WERI-Rb-1 (cell line): ENCODE measurements around the gene FXR2.

Experiments
- DNase-seq: peaks from one replicate; pipeline ENCODE4 v3.0.0-alpha.2; 2020
- H3K27ac ChIP-seq: fragments of 250-450 bp; sonication (Bioruptor Pico); 2 replicates; pipeline ENCODE4 v1.5.1; 2020; ENCODE audit warnings: mild to moderate bottlenecking, moderate library complexity
- H3K27me3 ChIP-seq: fragments of 250-450 bp; sonication (Bioruptor Pico); 2 replicates; pipeline ENCODE4 v1.5.1; 2021; ENCODE audit warnings: mild to moderate bottlenecking, low read depth, moderate library complexity; ENCODE audit not compliant: insufficient read depth, severe bottlenecking
- H3K36me3 ChIP-seq: fragments of 250-450 bp; sonication (Bioruptor Pico); 2 replicates; pipeline ENCODE4 v1.5.1; 2020; ENCODE audit warnings: mild to moderate bottlenecking, moderate library complexity
- H3K4me3 ChIP-seq: 2 replicates; pipeline ENCODE4 v1.5.1; 2011; ENCODE audit warnings: low read depth, mild to moderate bottlenecking, control low read depth, low read length
- H3K9me3 ChIP-seq: fragments of 250-450 bp; sonication (Bioruptor Pico); 2 replicates; pipeline ENCODE4 v1.5.1; 2021; ENCODE audit warnings: mild to moderate bottlenecking, moderate library complexity; ENCODE audit not compliant: severe bottlenecking
- TF ChIP-seq, protein P1 (sequence below): IDR thresholded peaks from 2 replicates; pipeline ENCODE4 v1.5.1; 2011; ENCODE audit warnings: low read depth, mild to moderate bottlenecking, control low read depth, inconsistent platforms, low read length

Gene FXR2

DNA sequence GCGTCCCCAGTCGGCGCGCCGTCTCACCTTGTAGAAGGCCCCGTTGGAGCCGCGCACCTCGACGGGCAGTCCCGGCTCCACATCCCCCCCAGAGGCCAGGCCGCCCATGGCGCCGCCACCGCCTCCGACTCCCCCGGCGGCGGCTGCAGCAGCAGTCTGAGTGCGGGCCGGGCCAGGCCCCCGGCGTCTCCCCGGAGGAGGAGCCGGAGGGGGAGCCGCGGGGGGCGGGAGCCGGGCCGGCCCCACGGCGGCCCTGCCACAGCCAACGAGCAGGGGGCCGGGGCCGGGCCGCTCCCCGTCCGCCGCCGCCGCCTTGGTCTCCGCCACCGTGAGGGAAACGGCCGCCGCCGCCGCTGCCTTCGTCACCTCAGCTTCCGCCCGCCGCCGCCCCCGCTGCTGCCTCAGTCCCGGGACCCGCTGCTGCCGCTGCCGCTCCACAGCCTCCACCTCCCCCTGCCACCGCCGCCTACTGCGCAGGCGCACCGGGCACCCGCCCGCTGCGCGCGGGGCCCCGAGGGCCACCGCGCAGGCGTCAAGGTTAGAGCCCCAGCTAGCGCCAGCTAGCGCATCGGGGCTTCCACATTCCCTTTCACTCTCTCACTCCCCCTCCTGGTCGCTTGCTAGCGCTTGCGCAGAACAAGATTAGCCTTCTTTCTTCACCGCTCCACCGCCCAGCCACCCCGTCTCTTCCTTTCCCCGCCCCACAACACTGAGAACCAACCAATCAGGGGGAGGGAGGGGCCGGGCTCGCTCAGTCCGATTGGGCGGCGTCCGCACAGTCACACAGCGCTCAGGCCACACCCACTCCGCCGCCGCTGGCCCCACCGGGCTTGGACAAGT, at the start of gene FXR2:
FXR2 (minus strand) TSS at position 473 of the 840 bp plus-strand sequence; CDS start at position 108, 365 bp downstream.
- no peaks in the 10 kb centered on the region for H3K9me3 ChIP-seq
- peak; percentile 100 for DNase-seq
- H3K27ac ChIP-seq: peak within 1 kb of the TSS; percentile 78
- TF ChIP-seq, protein P1, sequence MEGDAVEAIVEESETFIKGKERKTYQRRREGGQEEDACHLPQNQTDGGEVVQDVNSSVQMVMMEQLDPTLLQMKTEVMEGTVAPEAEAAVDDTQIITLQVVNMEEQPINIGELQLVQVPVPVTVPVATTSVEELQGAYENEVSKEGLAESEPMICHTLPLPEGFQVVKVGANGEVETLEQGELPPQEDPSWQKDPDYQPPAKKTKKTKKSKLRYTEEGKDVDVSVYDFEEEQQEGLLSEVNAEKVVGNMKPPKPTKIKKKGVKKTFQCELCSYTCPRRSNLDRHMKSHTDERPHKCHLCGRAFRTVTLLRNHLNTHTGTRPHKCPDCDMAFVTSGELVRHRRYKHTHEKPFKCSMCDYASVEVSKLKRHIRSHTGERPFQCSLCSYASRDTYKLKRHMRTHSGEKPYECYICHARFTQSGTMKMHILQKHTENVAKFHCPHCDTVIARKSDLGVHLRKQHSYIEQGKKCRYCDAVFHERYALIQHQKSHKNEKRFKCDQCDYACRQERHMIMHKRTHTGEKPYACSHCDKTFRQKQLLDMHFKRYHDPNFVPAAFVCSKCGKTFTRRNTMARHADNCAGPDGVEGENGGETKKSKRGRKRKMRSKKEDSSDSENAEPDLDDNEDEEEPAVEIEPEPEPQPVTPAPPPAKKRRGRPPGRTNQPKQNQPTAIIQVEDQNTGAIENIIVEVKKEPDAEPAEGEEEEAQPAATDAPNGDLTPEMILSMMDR: peak; percentile 77
- peaks cover 25% of the 10 kb centered on the region for H3K36me3 ChIP-seq
- H3K4me3 ChIP-seq: peak within 1 kb of the TSS; percentile 94
- H3K27me3 ChIP-seq: no peaks in the 10 kb centered on the region

DNA sequence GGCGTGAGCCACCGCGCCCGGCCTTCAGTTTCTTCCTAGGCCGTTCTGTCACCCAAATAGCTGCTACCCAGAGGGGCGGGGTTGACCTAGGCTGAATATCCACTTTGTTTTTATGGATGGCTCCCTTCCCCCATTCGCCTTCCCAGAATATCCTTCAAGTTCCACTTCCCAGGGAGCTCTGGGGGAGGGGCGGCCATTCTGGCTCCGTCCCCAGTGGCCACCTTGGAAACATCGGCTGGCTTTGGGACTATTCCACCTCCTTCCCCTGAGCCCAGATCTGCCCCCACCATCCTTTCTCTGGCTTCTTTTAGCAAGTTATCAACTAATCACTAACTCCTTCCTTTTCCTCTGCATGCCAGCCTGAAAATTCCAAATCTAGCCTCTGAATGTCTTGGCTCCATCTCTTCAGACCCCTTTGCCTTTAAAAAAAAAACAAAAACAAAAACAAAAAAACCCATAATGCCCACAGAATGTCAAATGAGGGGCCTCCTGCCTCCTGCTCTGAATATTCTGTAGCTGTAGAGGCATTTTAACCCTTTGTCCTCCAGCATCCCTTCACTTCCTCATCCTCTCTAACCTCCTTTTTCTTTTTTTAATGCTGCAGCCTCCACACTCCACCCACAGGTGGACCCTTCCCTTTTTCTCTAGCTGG, 42.4 kb upstream of the FXR2 start:
- Histone ChIP-seq H3K4me3 (no peak overlapping the region), H3K9me3 (no peaks in the 10 kb centered on the region), H3K27ac (peak overlapping the region; percentile 36), H3K27me3 (no peaks in the 10 kb centered on the region), H3K36me3 (peaks cover 50% of the 10 kb centered on the region)
- TF ChIP-seq, protein P1: no peak
- DNase-seq: peak; percentile 74

DNA sequence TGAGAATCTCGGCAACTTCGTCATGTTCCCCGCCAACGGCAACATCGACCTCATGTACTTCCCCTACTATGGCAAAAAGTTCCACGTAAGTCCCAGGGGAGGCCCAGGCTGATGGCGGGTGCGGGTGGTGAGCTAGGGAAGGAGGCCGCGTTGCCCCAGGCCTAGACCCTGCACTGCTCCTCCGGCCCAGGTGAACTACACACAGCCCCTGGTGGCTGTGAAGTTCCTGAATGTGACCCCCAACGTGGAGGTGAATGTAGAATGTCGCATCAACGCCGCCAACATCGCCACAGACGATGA, 40.8 kb upstream of the FXR2 start:
- Histone ChIP-seq H3K27ac (peak overlapping the region; percentile 71), H3K27me3 (no peaks in the 10 kb centered on the region), H3K9me3 (no peaks in the 10 kb centered on the region), H3K36me3 (peaks cover 50% of the 10 kb centered on the region), H3K4me3 (no peak overlapping the region)
- TF ChIP-seq, protein P1: no peak
- no peak for DNase-seq

DNA sequence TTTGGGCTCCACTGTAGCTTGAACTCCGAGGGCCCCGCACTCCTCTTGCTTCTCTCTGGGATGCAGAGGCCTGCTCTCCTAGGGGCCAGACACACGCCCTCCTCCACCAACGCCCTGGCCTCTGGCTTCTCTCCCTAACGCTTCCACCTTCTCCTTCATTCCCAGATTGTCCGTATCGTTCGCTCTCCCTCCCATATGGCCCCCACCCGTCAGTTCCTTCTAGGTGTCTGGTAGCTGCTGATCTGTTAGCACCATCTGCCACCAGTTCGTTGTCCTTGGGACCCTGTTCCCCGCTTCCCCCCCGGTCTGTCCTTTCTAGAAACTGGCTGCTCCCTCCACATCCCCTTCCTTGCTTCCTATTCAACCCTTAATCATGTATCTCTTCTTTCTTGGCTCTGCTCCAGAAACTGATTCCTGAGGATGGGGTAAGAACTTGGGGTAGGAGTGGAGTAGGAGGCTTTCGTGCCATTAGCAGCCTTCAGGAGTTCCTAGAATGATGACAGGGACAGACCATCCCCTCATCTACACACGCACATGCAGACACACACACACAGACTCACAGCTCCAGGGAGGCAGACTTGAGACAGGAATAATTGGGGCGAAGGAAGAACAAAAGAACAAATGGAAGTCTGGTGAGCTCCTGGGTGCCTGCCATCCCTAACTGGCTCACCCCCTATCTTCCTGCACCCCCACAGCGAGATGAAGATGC, 40.3 kb upstream of the FXR2 start:
- DNase-seq: peak; percentile 79
- H3K27ac ChIP-seq: peak overlapping the region; percentile 71
- no peaks in the 10 kb centered on the region for H3K9me3 ChIP-seq
- H3K36me3 ChIP-seq: peaks cover 50% of the 10 kb centered on the region
- no peak overlapping the region for H3K4me3 ChIP-seq
- no peaks in the 10 kb centered on the region for H3K27me3 ChIP-seq
- TF ChIP-seq, protein P1: no peak

DNA sequence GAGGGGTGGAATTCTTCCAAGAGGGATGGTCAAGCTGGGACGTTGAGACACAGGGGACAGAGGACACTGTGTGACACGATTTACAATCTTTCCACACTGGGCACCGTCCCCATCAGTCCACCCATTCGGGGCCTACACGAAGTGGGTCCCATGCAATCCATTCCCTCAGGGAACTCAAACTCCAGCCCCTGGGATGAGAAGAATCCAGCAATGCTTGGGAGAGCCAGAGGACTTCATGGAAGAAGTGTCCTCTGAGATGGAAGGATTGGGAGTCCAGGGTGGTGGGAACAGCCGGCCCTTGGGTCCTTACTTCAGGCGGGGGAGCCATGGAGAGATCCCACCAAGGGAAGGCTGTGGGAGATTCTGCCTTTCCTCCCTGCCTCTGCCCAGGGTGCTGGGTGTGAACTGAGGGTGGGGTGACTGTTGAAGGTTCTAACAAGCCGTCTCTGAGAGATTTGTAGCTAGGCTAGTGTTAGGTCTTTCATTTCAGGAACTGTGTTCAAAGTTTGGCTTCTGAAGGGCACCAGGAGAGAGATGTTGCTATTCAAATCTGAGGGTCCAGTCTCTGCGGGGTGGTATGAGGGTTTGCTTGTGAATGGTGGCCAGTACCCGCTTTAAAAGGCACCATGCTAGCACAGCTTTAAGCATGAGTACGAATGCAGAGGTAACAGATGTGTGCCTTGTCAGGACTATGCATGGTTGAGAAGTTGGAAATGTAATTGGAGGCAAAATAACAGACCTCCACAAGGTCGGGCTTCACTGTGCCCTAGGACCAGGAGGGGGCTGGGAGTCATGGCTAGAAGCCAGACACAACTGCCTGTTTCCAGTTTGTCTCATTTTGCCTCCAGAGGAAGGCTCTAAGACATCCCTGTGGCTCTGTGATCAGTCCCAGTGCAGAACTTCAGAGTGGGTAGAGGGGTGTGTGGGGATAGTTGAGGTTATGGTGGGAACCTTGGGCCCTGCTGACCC, 38.0 kb upstream of the FXR2 start:
- H3K27me3 ChIP-seq: no peaks in the 10 kb centered on the region
- DNase-seq: no peak
- TF ChIP-seq, protein P1: no peak

More for the DNA sequence above, 38.0 kb upstream of the FXR2 start:
- Histone ChIP-seq H3K9me3 (no peaks in the 10 kb centered on the region), H3K36me3 (peaks cover 45% of the 10 kb centered on the region), H3K4me3 (peak overlapping the region; percentile 57), H3K27ac (0 out of 2 replicates have a peak overlapping the region, but pooled peaks have one; percentile 42)
